B cell (primary cell): ENCODE measurements around the gene DDX23.

ENCODE experiments used
- CTCF ChIP-seq: fragments of 200-600 bp; IDR thresholded peaks from one replicate; pipeline ENCODE4 v1.8.0; 2022; ENCODE audit warnings: antibody characterized with exemption, mild to moderate bottlenecking
- EZH2 ChIP-seq: IDR thresholded peaks from 2 replicates; pipeline ENCODE4 v1.6.1; 2012; ENCODE audit warnings: borderline replicate concordance, low read depth, mild to moderate bottlenecking, moderate library complexity, low read length; ENCODE audit not compliant: insufficient read depth, poor library complexity, severe bottlenecking

GRCh38 chr12:48826209-48826855 lies 25.6 kb downstream of the DDX23 start:
- no peak for TF ChIP-seq CTCF
- no peak for TF ChIP-seq EZH2
